Measurements from ENCODE around the gene CRISPLD2.
A peak's percentile ranks its signal among the peaks of the same experiment; 100 is the strongest.

DNA sequence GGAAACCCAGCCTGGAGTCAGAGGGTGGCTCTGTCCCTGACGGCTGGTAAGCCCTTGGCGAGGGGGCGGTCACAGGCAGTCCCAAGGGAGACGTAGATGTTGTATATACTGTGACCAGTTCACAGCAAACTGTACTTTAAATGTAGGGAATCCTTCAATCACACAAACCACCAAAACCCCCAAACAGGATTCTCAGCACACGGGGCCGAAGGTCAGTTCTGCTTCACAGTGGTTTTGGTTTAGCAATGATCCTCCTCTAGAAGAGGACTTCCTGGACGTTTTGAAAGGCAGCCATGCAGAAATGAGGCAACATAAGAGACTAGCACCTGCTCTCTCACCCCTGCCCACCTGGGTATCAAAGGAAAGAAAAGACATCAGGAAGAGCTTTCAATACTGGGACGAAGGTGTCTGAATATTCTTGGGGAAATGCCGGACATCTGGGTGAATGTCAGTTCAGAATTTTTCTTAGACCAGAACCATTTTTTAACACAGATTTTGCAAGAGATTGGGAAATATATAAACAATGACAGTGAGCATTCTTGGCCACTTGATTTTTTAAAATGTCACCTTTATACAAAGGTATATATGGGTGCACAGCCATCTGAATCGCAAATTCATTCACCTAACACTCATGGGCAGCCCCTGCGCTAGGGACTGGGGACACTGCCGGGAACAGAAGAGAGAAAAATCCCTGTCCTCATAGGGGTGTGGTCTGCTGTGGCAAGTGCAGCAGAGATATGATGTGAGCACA lies 74.2 kb downstream of the CRISPLD2 start:
- TF ChIP-seq POLR2AphosphoS5 (IDR thresholded peaks at IDR 0.05; ENCODE audit: low read depth) (peak; percentile 40; the same call in 1 of the 2 replicates), GABPA (IDR thresholded peaks at IDR 0.05; ENCODE audit: low read depth) (no peak), SPI1 (IDR thresholded peaks at IDR 0.05; ENCODE audit: borderline replicate concordance, low read depth) (no peak)
- TF ChIP-seq, protein P1, sequence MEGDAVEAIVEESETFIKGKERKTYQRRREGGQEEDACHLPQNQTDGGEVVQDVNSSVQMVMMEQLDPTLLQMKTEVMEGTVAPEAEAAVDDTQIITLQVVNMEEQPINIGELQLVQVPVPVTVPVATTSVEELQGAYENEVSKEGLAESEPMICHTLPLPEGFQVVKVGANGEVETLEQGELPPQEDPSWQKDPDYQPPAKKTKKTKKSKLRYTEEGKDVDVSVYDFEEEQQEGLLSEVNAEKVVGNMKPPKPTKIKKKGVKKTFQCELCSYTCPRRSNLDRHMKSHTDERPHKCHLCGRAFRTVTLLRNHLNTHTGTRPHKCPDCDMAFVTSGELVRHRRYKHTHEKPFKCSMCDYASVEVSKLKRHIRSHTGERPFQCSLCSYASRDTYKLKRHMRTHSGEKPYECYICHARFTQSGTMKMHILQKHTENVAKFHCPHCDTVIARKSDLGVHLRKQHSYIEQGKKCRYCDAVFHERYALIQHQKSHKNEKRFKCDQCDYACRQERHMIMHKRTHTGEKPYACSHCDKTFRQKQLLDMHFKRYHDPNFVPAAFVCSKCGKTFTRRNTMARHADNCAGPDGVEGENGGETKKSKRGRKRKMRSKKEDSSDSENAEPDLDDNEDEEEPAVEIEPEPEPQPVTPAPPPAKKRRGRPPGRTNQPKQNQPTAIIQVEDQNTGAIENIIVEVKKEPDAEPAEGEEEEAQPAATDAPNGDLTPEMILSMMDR (IDR thresholded peaks at IDR 0.05; ENCODE audit: insufficient read depth, low read length), result no peak
- TF ChIP-seq, protein P2, sequence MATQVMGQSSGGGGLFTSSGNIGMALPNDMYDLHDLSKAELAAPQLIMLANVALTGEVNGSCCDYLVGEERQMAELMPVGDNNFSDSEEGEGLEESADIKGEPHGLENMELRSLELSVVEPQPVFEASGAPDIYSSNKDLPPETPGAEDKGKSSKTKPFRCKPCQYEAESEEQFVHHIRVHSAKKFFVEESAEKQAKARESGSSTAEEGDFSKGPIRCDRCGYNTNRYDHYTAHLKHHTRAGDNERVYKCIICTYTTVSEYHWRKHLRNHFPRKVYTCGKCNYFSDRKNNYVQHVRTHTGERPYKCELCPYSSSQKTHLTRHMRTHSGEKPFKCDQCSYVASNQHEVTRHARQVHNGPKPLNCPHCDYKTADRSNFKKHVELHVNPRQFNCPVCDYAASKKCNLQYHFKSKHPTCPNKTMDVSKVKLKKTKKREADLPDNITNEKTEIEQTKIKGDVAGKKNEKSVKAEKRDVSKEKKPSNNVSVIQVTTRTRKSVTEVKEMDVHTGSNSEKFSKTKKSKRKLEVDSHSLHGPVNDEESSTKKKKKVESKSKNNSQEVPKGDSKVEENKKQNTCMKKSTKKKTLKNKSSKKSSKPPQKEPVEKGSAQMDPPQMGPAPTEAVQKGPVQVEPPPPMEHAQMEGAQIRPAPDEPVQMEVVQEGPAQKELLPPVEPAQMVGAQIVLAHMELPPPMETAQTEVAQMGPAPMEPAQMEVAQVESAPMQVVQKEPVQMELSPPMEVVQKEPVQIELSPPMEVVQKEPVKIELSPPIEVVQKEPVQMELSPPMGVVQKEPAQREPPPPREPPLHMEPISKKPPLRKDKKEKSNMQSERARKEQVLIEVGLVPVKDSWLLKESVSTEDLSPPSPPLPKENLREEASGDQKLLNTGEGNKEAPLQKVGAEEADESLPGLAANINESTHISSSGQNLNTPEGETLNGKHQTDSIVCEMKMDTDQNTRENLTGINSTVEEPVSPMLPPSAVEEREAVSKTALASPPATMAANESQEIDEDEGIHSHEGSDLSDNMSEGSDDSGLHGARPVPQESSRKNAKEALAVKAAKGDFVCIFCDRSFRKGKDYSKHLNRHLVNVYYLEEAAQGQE (IDR thresholded peaks at IDR 0.05; ENCODE audit: insufficient replicate concordance, low read depth), result no peak

All from HL-60 (cell line).